ENCODE results near the gene CACNA1B. TPM values are rescaled to one million over a fixed set of nuclear protein-coding genes. Genes with fewer than 3 reads are reported as not detected.

The CACNA1B gene
- total and polyA plus RNA-seq, 4 donors, result 0.01 to 0.20 (median 0.09) TPM; not detected in 1

- no peak for TF ChIP-seq CTCF (IDR thresholded peaks at IDR 0.05; ENCODE audit: control extremely low read depth, extremely low read depth)
- WGBS, 2 donors, result 67 to 80% methylated on average over 4 of the region's 4 CpGs
Observed at GRCh38 chr9:137978262-137978714, 100.7 kb downstream of the CACNA1B start.

GRCh38 chr9:137982200-137982599, 104.6 kb downstream of the CACNA1B start:
- DNase-seq (peak in 2 of 3 donors; percentile 17 to 23), ATAC-seq (ENCODE audit: insufficient read depth, low FRiP score) (no peak)
- Histone ChIP-seq H3K4me1 (ENCODE audit: control insufficient read depth in 5 of 5, insufficient read depth in 5 of 5, low read length in 5 of 5) (no peaks in the 10 kb centered on the region), H3K4me3 (no peak overlapping the region), H3K9ac (ENCODE audit: insufficient read depth in 1 of 2, low read length in 2 of 2) (no peak overlapping the region), H3K27me3 (ENCODE audit: control insufficient read depth in 3 of 3, insufficient read depth in 3 of 3, low read length in 2 of 3) (no peaks in the 10 kb centered on the region), H3K36me3 (ENCODE audit: control insufficient read depth in 4 of 4, insufficient read depth in 4 of 4, low read length in 4 of 4) (no peaks in the 10 kb centered on the region), H3K9me3 (ENCODE audit: control insufficient read depth in 4 of 4, insufficient read depth in 3 of 4, low read length in 3 of 4) (no peaks in the 10 kb centered on the region), H3K27ac (ENCODE audit: low read depth in 1 of 2, low read length in 1 of 2) (no peak overlapping the region)
- no peak for TF ChIP-seq CTCF (IDR thresholded peaks at IDR 0.05; ENCODE audit: control extremely low read depth, extremely low read depth)
- 78 to 81% methylated on average over 1 of the region's 1 CpG for WGBS, 2 donors

More at GRCh38 chr9:137978262-137978714, 100.7 kb downstream of the CACNA1B start:
- DNase-seq (no peak), ATAC-seq (ENCODE audit: insufficient read depth, low FRiP score) (no peak)
- H3K36me3 ChIP-seq (ENCODE audit: control insufficient read depth in 4 of 4, insufficient read depth in 4 of 4, low read length in 4 of 4), result no peaks in the 10 kb centered on the region
- no peak overlapping the region for H3K27ac ChIP-seq (ENCODE audit: low read depth in 1 of 2, low read length in 1 of 2)
- H3K9ac ChIP-seq (ENCODE audit: insufficient read depth in 1 of 2, low read length in 2 of 2), result no peak overlapping the region
- no peaks in the 10 kb centered on the region for H3K4me1 ChIP-seq (ENCODE audit: control insufficient read depth in 5 of 5, insufficient read depth in 5 of 5, low read length in 5 of 5)
- H3K4me3 ChIP-seq, result no peak overlapping the region
- H3K9me3 ChIP-seq (ENCODE audit: control insufficient read depth in 4 of 4, insufficient read depth in 3 of 4, low read length in 3 of 4), result no peaks in the 10 kb centered on the region
- no peaks in the 10 kb centered on the region for H3K27me3 ChIP-seq (ENCODE audit: control insufficient read depth in 3 of 3, insufficient read depth in 3 of 3, low read length in 2 of 3)

DNA sequence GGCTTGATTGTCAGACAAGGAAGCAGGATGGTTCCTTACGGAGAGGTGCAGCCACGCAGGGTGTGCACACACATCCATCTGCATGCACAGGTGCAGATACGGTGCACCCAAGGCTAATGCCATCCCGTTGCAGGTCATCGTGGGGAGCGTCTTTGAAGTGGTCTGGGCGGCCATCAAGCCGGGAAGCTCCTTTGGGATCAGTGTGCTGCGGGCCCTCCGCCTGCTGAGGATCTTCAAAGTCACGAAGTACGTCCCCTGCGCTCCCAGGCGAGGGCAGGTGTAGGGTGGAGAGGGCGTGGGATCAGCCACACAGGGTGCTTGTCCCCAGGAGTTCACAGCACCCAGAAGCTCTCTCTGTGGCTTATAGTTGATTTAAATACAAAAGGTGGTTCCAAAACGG, 106.4 kb downstream of the CACNA1B start:
- no peak for DNase-seq
- ATAC-seq (ENCODE audit: insufficient read depth, low FRiP score), result no peak
- Histone ChIP-seq H3K27me3 (ENCODE audit: control insufficient read depth in 3 of 3, insufficient read depth in 3 of 3, low read length in 2 of 3) (no peaks in the 10 kb centered on the region), H3K27ac (ENCODE audit: low read depth in 1 of 2, low read length in 1 of 2) (no peak overlapping the region), H3K9me3 (ENCODE audit: control insufficient read depth in 4 of 4, insufficient read depth in 3 of 4, low read length in 3 of 4) (no peaks in the 10 kb centered on the region), H3K4me3 (no peak overlapping the region), H3K4me1 (ENCODE audit: control insufficient read depth in 5 of 5, insufficient read depth in 5 of 5, low read length in 5 of 5) (no peaks in the 10 kb centered on the region), H3K9ac (ENCODE audit: insufficient read depth in 1 of 2, low read length in 2 of 2) (no peak overlapping the region), H3K36me3 (ENCODE audit: control insufficient read depth in 4 of 4, insufficient read depth in 4 of 4, low read length in 4 of 4) (no peaks in the 10 kb centered on the region)
- 87 to 90% methylated on average over 16 of the region's 16 CpGs for WGBS, 2 donors
- no peak for TF ChIP-seq CTCF (IDR thresholded peaks at IDR 0.05; ENCODE audit: control extremely low read depth, extremely low read depth)

All from lung (tissue), 12 donors.